Myocyte (in vitro differentiated cells): ENCODE results near the gene GPC5. TPM values are rescaled to one million over a fixed set of nuclear protein-coding genes. Genes with fewer than 3 reads are reported as not detected.
"Not testable (repeated sequence)": the region's sequence is repeated elsewhere in the genome, so short reads cannot be mapped to it uniquely, and the experiment has no call there.

Experiments used
- DNase-seq: peaks from one replicate; pipeline ENCODE4 v3.0.0-alpha.2; 2012; ENCODE audit warnings: low read depth
- total RNA-seq: library from RNA; depleted of rRNA; stranded (reverse); fragments of >200 nt; gene quantifications from 2 replicates; pipeline ENCODE4 v1.2.3, GENCODE V29; 2014

GPC5 gene
- total RNA-seq, 1 donor from 2014 or later, result 0.21 TPM

DNA sequence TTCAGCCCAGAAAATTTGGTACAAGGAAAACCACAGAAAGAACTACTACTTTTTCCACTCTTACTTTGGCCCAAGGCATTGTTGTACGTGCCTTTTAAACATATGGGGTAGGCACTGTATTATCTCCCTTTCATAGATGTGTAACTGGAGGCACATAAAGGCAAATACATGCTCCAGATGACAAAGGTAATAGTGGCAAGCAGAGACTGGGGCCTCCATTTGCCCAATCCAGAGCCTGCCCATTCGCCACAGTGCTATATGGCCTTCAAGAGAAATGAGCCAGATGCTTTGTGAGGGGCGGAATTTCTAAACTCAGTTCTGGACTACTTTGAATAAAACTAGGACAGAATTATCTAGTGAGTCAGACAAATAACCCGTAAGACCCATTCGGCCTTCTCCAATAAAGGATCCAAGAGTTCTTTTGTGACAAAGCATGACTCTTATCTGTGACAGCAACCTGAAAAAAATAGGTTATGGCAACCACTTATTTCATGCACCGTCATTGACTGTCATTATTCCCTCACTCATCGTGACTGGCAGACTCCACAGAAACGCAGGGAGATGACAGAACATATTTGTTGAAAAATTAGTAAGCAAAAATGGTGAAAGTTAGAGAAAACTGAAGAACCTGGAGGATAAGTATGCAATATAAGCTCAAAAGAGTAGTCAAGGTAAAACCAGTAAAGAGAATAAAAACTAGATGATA lies 1116.2 kb downstream of the GPC5 start:
- no peak for DNase-seq

DNA sequence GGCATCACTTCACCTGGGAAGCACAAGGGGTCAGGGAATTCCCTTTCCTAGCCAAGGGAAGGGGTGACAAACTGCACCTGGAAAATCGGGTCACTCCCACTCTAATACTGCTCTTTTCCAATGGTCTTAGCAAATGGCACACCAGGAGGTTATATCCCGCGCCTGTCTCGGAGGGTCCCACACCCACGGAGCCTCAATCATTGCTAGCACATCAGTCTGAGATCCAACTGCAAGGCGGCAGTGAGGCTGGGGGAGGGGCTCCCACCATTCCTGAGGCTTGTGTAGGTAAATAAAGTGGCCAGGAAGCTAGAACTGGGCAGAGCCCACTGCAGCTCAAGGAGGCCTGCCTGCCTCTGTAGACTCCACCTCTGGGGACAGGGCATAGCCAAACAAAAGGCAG lies 1118.5 kb downstream of the GPC5 start:
- DNase-seq, result not testable (repeated sequence)

DNA sequence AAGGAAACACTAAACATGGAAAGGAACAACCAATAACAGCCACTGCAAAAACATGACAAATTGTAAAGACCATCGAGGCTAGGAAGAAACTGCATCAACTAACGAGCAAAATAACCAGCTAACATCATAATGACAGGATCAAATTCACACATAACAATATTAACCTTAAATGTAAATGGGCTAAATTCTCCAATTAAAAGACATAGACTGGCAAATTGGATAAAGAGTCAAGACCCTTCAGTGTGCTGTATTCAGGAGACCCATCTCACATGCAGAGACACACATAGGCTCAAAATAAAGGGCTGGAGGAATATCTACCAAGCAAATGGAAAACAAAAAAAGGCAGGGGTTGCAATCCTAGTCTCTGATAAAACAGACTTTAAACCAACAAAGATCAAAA lies 1120.2 kb downstream of the GPC5 start:
- DNase-seq, result not testable (repeated sequence)

DNA sequence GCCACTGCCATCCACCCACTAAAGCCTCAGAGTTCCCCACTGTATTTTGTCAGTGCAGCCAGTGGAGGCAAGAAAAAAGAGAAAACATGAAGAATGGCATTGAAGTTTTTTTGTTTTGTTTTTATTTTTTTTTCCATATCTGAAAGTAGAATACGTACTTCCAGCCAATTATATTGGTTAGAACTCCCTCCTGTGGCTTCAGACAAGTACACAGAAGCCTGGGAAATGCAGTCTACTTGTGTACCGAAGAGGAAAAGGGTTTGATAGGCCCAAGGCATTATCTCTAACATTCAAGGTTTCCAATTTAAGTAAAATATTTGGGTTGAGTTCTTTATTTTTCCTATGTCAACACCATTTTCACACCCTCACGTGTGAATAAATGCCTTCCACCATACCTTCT lies 1131.9 kb downstream of the GPC5 start:
- no peak for DNase-seq

DNA sequence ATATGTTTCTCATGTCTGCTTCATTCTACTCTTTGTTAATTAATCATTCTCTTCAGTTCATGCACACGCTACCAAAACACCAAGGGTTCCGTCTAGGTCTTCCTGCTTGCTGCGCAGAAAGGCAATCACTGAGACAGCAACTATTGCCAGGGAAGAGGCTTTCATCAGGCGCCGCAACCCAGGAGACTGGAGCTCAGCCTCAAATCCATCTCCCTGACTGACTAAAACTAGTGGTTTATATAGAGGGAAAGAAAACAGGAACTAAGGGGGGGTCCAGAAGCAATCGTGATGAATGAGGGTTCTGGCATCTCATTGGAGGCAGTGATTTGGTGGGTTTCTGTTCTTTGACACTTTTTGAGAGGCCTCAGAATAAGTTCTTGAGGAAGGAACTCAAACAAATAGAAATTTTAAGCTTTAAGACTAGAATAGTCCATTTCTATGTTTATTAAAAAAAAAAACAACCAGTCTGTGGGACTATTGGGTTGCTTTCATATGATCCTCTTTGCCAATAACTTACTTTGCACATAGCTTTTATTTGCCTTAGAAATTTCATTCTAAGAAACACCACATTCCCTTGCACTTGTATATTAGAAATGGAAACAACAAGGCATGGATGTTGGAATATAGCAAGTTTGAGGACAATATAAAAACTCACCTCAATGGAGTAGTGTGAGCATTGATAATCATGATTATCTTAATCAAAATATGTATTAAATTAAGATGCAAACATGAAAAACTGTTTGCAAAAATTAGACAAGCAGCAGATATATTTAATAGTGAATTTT lies 1137.0 kb downstream of the GPC5 start:
- no peak for DNase-seq

DNA sequence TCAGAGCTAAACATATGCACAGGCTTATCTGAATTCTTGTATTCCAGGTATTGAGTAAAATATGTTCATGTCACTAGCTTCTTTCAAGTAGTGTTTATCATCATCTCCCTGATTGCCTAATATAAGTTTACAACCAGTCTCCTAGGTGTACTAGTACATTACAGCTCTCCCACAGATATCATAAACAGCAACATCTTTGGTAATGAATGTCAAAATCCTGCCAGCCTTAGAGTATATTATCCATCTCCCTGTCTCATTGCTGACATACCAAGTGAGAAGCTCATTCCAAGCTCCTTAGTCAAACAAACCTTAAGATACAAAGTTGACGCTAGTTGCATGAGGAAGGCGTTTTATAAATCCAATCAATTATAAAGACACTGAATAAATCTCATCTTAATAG lies 1139.0 kb downstream of the GPC5 start:
- no peak for DNase-seq

DNA sequence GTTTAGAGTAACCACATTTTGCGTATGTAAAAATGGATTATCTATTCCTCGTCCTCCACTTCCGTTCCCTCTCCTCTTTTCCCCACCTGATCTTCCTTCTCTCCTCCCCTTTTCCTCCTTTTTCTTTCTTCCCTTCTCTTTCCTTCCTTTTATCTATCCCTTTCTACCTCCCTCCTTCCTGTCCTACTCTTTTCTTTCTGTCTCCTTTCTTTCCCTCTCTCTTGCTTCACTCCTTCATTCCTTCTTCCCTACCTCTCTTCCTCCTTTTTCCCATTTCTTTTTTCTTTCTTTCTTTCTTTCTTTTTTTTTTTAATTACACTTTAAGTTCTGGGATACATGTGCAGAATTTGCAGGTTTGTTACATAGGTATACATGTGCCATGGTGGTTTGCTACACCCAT lies 1139.7 kb downstream of the GPC5 start:
- no peak for DNase-seq

DNA sequence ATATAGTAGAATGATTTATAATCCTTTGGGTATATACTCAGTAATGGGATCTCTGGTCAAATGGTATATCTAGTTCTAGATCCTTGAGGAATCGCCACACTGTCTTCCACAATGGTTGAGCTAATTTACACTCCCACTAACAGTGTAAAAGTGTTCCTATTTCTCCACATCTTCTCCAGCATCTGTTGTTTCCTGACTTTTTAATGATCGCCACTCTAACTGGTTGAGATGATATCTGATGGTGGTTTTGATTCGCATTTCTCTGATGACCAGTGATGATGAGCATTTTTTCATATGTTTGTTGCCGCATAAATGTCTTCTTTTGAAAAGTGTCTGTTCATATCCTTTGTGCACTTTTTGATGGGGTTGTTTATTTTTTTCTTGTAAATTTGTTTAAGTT lies 1140.7 kb downstream of the GPC5 start:
- DNase-seq, result not testable (repeated sequence)

DNA sequence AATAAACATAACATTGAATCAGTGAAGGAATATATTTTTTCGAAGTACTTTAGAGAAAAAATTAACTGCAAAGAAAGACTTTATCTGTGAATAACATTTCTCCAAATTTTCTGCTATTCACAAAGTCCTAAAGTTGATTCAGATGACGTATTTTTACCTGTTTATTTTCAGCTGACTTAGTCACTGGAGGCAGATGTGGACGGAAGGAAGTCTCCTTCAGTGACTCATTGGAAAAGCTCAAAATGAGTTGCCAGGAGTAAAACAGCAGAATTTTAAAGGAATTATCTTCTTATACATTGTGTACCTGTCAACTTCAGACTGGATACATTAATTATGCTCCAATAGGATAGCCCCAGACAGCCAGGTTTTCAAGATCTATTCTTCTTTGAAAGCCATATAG lies 1148.8 kb downstream of the GPC5 start:
- DNase-seq, result no peak

DNA sequence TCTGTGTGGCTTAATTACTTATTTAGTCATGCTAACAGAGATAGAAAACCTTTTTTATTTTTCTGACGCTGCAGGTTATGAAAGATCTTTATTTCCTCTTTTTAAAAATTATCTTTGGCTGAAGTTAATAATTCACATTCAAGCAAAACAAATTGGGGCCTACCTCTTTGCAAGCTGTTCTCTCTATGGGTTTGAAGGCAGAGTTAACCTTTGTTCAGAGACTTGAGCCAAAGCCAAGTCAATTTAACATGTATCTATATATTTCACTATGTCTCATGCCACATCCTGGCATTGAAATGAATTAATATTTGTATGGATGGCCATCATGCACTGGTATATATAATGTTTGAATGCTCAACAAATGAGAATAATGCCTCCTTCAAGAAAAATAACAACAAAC lies 1150.9 kb downstream of the GPC5 start:
- DNase-seq, result no peak

DNA sequence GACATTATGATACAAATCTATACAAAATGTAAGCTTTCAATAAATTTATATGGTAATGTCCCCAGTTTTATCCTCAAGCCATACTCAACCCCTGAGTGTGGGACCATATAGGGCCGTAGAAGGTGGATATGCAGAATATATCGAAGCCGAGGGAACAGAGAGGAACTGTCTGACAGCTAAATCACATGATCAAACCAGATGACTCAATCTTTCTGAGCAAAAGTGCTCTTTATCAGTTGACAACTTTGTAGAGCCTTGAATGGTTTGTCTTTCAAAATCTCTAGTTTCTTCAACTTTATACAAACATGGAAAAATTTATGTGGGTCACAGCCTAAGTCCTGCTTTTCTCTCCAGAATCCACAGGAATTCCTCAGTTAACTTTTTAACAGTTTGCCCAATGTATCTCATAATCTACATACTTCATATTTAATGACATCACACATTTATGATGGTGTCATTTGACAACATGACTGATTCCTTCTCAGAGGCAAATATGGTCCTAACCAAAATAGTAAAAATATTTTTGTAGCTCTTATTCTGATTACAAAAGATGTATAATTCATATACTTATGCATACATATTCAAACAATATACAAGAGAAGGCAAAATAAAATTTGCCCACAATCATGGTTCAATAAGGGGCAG lies 1155.2 kb downstream of the GPC5 start:
- no peak for DNase-seq

DNA sequence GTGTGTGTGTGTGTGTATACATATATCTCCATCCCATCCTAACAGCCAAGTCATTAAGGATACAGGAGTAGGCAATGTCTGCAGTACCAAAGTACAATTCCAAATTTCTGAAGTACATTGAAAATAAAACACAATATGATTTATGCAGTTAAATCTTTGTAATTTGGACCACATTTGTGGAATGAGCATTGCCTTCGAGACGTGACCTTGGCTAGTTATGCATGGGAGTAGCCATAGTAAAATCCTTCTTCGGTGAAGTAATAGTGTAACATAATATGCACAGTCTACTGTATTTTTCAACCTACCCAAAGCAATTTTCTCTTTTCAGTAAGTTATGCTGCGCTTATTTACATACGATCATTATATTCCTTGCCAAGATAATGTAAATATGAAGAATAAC lies 1162.5 kb downstream of the GPC5 start:
- DNase-seq, result no peak

DNA sequence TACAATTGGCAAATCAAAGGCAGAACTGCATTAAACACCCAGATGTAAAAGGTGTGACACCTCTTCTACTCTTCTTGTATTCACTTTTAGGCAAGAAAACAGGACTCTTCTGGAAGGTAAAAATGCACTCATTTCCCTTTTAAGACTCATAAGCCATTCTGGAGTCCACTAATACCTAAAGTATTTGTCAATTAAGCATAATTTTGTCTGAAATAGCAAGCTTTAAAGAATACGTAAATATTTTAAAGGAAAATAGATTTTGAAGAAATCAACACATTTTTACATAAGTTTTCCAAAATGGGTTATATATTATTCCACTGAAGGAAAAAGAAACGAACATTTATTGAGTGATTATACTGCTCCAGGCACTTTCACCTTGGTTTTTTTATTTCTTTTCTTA lies 1166.5 kb downstream of the GPC5 start:
- no peak for DNase-seq

DNA sequence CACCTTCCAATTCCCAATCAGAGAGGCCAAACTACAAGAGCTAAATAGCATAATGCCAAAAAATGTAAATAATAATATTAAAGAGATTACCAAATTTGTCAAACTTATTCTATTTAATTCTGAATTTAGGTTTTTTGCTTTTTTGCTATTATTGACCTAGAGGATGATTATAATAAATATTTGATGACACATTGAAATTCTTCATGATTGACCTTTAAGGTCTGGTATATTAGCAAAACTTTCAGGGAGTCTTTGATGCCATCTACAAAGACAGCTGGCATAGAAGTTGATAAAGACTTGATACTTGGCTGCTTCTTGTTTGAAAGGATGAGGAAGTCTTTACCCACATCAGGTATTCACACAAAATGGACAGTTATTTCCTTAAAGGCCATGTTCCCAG lies 1168.3 kb downstream of the GPC5 start:
- no peak for DNase-seq

DNA sequence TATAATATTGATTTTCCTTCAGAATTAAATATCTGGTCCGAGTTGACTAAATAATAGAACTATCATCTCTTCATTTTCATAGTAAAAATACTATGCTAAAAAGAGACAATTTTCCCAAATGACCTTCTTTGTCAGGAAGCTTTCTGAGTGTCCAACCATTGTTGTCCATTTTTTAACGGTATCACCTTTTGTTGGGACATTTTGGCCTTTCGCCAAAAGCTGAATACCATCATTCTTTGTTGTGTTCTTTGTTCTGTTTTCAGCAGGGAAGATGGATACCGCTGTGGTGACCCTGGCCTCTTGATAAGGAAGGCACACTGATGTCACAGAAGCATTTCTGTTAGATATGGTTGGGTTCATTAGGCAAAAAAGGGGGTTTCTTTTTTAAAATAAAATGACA lies 1173.8 kb downstream of the GPC5 start:
- DNase-seq, result no peak

DNA sequence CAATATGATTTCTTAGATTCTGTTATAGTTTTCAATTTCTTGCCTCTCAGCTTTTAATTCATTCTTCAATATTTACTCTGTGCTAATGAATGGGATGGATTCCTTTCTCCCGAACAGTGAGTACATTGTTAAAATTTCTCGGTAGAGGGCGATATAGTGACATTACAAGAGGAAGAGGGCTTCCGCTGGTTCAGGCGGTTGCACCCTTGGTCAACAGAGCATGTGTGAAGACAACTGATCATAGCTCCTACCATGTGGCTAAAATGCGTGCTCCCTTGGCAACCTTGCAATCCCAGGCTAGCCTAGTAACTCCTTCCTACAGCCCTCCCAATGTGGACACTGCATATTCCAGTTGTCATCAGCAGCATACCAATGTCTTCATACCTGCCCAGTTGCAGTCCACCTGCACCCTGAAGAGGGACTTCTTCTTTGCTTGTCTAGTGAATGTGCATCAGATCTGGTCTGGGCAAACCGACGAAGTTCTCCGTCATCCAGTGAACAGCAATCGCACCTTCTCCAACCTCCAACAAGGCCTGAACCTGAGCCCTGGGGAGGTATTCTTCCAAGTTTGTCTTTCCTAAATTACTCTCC lies 1175.1 kb downstream of the GPC5 start:
- DNase-seq, result peak; percentile 34

DNA sequence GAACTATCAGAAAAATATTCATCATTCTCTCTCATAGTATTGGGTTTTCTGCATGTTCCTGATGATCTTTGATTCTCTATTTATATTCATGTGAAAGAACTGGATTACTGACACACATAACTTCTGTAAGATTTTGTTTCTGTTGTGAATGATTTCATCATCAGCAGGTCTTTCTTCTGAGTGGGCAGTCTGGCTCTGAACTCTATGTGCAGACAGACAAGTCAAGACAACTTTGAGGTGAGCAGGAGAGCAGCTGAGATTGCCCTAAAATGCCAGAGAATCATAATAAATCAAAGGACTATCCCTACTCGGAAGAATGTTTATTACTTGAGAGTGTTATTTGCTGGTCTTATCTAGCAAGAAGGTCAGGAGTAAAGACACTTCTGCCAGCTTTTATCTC lies 1176.1 kb downstream of the GPC5 start:
- no peak for DNase-seq

DNA sequence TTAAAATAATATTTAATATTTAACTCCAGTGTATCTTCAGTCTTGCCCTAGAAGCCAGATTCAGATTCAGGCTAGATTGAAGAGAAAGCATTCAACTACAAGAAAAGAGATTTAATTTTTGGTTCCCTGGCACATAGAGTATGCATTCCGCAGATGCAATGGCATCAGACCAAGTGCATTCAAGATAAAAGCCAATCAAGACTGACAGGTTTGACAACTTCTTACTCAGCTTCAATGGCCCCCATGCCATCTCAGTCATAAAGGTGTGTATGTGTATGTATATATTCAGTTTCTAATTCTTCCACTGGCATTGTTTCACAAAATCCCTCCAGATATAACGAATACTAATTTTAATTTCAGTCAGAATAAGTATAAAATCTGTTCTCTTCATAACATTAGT lies 1177.4 kb downstream of the GPC5 start:
- no peak for DNase-seq

DNA sequence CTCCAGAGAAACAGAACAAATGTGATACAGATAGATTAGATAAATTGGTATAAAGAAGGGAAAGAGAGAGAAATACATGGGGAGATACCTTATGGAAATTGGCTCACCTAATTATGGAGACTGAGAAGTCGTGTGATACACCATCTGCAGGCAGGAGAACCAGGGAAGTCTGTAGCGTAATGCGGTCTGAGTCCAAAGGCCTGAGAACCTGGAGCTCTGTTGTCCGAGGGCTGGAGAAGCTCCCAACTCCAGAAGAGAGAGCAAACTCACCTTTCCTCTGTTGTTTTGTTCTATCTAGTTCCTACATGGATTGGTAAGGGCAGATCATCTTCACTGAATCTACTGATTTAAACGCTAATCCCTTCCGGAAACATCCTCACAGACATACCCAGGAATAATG lies 1179.9 kb downstream of the GPC5 start:
- DNase-seq, result no peak

DNA sequence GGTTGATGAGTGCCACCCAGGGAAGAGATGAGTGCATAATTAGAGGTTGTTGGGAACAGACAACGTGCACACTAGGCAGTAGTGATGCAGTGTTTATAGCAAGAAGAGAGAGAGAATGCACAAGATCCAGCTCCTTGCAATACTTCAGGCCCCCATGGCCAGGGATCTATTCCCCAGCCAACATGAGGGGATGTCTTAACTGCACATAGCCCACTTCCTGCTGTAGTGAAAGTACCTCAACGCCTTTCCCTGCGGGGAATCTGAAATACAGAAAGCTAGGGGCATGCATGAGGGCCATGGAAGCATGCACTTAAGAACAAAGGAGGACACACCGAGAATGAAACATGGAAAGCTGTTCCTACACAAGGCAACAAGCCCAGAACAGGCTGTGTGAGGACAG lies 1191.5 kb downstream of the GPC5 start:
- DNase-seq, result no peak

DNA sequence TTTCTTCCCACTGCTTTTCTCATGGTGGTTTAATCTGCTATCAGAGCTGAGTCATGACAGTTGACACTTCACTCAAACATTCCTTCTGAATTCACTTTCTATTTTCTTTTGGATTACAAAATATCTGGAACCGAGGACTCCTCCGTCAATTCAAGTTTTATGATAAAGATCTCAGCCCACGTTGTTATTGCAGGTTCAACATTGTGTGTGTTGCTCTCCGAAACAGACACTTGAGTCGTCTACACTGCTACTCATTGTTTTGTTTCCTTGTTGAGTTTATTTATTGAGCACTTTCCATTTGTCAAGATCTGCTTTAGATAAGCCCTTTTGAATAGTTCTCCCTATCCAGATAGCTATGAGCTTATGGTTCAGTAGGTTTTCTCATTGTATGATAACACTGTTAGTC lies 1192.1 kb downstream of the GPC5 start:
- DNase-seq, result peak; percentile 1

DNA sequence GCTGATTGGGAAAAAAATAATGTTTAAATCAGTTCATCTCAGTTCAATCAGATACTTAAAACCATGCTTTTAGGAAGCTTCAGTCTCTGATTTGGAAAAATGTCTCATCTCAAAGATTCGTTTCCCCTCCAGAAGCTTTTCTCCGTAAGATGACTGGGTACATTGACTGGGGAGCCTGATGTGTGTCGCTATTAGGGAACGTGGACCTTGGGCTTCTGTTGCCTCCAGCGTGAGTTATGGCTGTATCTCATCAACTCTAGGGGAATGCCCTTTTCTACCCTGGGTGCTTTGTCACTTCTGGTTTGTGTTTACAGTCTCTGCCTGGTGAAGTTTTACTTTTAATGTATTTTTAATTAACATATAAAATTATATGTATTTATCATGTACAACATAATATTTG lies 1192.7 kb downstream of the GPC5 start:
- DNase-seq, result no peak
